GM03348 (cell line): ENCODE results near the gene EVX2.

Experiments used
- DNase-seq: peaks from one replicate; pipeline ENCODE4 v3.0.0; 2012; ENCODE audit warnings: low spot score

The EVX2 gene

GRCh38 chr2:176083796-176084261 lies at the start of gene EVX2:
Gene EVX2, minus strand, starts transcription at chr2:176083962. Its CDS starts 186 bp downstream, at chr2:176083776.
- no peak for DNase-seq

GRCh38 chr2:176133389-176133788 lies 49.6 kb upstream of the EVX2 start:
- no peak for DNase-seq

GRCh38 chr2:176132205-176133171 lies 48.7 kb upstream of the EVX2 start:
- DNase-seq, result peak; percentile 53

GRCh38 chr2:176131848-176132158 lies 48.0 kb upstream of the EVX2 start:
- DNase-seq, result no peak

- DNase-seq, result no peak
Measured at GRCh38 chr2:176130957-176131847, 47.4 kb upstream of the EVX2 start.

GRCh38 chr2:176130147-176130956 lies 46.6 kb upstream of the EVX2 start:
- DNase-seq, result peak; percentile 87

GRCh38 chr2:176129813-176130146 lies 46.0 kb upstream of the EVX2 start:
- DNase-seq, result peak; percentile 65

GRCh38 chr2:176128982-176129796 lies 45.4 kb upstream of the EVX2 start, which contains the start of gene HOXD8:
Gene HOXD8, plus strand, starts transcription at chr2:176129705. Its CDS starts 662 bp downstream, at chr2:176130367.
- DNase-seq, result peak; percentile 89

- DNase-seq, result peak; percentile 47
Measured at GRCh38 chr2:176128172-176128981, 44.6 kb upstream of the EVX2 start.

GRCh38 chr2:176127774-176128072 lies 44.0 kb upstream of the EVX2 start:
- no peak for DNase-seq

GRCh38 chr2:176126929-176127773 lies 43.4 kb upstream of the EVX2 start:
- peak; percentile 52 for DNase-seq

GRCh38 chr2:176125772-176126054 lies 42.0 kb upstream of the EVX2 start:
- DNase-seq, result no peak

- DNase-seq, result no peak
Measured at GRCh38 chr2:176124947-176125771, 41.4 kb upstream of the EVX2 start.

GRCh38 chr2:176124110-176124946 lies 40.6 kb upstream of the EVX2 start:
- no peak for DNase-seq

- peak; percentile 29 for DNase-seq
Measured at GRCh38 chr2:176123411-176124109, 39.8 kb upstream of the EVX2 start.

- peak; percentile 93 for DNase-seq
Measured at GRCh38 chr2:176122683-176123410, 39.1 kb upstream of the EVX2 start, which contains the start of gene HOXD9. Gene HOXD9, plus strand, starts transcription at chr2:176122719. Its CDS starts 50 bp downstream, at chr2:176122769.
